Stimulated activated CD4-positive, alpha-beta T cell treated with anti-CD3 and anti-CD28 coated beads, Interleukin-4, amount 100 ng/mL, for 48 hours (primary cell): ENCODE measurements around the gene SMIM1.
A peak's percentile ranks its signal among the peaks of the same experiment; 100 is the strongest.
"Not testable (repeated sequence)": the region's sequence is repeated elsewhere in the genome, so short reads cannot be mapped to it uniquely, and the experiment has no call there.

Source experiments
- DNase-seq, 2 donors: peaks; one replicate each; pipeline ENCODE4 v3.0.0-alpha.2; 2020; ENCODE audit warnings: low read depth in 2 of 2

The SMIM1 gene

DNA sequence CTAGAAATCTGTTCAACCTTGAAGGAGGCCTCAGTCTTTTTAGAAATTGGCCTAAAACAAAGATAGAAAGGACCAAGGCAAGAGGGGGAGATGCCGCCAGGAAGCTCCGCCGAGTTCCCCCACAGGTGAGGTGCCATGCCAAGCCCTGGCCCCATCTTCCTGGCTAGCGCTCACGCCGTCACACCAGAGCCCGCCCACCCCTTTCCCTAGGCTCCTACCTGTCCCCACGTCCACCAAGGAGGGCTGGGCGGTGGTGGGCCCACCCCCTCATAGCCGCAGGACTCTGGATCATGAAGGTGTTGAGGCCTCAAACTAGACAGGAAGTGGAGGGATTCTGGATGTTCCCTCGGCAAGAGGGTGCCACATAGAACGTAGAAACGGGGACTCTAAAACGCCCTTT lies 35.8 kb upstream of the SMIM1 start:
- DNase-seq = no peak

DNA sequence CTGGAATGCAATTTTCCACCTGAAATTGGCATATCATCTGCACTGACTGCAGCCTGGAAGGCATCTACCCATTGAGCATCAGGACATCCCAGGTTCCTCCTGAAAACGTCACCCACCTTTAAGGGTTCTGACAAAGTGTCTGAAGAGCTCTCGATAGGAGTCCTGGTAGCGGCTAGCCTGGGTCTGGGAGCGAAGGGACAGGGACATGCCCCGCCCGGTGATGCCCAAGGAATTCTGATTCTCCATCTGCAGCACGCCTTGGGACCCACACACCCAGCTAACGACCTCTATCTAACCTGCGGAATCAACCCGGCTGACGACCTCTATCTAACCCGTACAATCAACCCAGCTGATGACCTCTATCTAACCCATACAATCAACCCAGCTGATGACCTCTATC lies 33.6 kb upstream of the SMIM1 start:
- DNase-seq = no peak

DNA sequence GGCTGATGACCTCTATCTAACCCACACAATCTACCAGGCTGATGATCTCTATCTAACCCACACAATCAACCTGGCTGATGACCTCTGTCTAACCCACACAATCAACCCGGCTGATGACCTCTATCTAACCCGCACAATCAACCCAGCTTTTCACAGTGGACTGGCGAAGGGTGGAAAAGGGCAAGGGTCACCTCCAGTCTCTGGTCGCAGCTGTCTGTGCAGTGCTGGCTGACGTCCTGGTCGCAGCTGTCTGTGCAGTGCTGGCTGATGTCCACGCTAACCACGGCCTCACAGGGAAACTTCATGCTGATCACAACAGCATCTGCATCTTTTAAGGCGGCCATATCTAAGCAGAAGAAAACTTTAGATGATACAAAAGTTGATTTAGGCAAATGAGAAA lies 32.5 kb upstream of the SMIM1 start:
- DNase-seq = no peak

DNA sequence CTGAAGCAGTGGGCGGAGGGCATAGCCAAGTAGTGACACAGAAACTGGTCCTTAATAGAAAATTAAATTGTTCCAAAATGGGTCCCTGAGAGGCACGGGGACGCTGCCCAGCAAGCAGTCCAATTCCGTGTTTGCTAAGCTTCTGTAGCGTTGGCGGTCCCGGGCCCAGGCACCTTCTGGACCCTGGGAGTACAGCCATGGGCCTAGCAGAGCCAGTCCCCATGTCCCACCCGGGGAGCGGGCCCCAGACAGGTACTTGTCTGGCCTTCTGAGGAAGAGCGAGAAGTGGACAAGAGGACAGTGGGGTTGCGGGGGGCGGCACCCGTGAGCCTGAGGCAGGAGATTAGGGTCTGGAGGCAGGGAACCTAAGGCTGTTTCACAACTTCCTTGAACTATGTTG lies 31.8 kb upstream of the SMIM1 start:
- no peak for DNase-seq

DNA sequence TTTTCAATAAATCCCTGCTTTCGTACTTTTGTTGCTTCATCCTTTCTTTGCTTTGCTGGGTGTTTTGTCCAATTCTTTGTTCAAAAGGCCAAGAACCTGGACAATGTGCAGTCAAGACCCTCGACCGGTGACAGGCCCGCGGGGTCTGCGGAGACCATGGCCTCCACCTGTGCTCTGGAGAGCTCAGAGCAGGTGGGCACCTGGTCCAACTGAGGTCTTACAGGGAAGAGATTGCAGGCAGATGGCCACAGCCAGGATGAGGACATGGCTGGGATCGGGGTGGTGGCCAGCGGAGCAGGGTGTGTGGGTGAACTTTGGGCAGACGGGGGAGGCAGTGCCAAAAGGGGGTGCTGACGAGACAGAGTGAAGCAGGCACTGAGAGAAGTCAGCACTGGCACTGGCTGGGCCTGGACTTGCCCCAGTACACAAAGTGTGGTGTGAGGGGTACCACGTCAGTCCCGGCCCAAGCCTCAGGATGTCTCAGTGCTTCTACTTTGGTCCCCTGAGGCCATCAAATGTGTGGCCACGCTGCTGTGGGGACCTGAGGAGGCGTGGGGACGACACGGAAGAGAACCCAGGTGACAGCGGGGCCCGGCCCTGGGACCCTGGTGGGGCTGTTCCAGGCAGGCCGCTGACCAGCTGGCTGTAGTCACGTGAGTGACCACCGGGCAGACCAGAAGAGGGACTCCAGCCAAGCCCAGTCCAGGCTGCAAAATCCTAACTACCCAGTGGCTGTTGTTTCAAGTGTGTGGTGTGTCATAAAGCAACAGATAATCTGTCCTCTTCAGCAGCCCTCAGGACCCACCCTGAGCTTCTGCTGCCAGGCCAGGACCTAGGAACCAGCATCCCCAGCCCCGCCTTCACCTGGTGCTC lies 30.7 kb upstream of the SMIM1 start:
- no peak for DNase-seq

DNA sequence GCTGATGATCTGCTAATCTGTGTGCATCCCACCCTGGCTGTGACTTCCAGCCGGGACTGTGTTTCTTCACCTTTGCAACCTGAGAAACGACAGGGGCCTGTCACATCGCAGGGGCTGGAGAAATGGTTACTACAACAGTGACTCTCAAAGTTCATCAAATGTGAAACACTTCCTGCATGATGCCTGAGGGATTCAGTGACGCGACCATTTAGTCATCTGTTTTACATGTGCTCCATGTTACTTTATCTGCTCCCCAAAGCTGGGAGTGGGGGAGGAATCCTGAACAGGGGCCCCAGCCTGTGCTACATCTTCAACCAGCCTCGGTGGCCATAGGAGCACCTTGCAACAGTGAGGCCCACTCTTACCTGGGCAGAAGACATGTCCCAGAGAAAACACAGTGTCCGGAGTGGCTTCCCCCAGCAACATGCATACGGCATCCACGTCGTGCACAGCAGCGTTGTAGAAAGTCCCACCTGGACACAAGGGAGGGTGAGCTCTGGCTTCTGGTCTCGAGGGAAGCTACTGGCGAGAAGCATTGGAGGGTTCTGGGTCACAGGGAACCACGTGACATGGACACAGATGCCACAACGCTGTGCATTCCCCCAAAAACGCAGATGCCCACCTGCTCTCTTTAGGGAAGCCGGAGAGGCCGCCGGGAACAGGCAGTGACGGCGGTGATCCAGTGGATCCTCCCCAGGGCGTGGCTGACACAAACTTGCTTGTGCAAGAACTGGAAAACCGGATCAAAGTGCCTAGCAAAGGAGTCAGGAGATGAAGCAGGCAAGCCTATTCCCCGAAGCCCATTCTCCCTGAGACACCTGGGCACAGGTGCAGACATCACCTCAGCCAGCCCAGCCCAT lies 29.9 kb upstream of the SMIM1 start:
- no peak for DNase-seq

DNA sequence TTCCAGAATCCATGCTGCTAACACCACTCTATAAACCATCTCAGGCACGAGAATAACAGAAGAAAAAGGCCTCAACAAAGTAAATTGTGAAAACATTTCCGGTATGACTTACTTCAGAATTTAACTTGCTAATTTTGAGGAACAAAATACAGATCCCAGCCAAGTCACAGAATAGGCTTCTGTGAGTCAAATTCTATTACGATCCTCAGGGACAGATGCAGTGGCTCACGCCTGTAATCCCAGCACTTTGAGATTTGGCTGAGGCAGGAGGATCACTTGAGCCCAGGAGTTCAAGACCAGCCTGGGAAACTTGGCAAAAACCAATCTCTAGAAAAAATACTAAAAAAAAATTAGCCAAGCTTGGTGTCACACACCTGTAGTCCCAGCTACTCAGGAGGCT lies 29.1 kb upstream of the SMIM1 start:
- DNase-seq = no peak

DNA sequence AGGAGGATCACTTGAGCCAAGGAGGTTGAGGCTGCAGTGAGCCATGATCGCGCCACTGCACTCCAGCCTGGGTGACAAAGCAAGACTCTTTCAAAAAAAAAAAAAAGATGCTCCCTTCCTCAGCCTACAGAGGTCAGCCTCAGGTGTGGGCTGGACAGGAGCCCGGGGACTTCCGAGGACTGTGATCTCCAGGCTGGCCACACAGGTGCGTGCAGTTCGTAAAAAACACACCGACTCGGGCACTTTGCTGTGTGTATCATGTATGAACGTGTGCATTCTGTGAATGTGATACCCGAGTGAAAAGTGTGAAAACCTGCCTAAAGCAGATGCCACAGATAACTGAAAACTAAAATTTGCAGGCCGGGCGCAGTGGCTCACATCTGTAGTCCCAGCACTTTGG lies 28.7 kb upstream of the SMIM1 start:
- no peak for DNase-seq

DNA sequence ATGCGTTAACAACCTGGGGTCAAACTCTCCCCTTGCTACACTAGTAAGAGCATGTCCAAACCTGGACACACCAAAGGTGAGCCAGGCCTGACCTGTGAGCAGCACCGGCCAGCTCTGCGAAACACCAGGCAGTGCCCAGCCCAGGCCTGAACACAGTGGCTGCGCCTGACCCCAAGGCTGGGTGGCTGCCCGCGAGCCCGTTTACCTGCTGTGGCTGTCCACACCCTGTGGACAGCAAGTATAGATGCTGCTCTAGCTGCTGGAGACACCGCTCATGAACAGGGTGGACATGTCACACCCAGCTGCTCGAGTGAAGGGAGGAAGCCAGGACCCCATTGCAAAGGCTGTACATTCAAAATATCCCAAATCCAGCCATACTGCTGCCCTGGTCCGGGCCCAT lies 27.9 kb upstream of the SMIM1 start:
- no peak for DNase-seq

DNA sequence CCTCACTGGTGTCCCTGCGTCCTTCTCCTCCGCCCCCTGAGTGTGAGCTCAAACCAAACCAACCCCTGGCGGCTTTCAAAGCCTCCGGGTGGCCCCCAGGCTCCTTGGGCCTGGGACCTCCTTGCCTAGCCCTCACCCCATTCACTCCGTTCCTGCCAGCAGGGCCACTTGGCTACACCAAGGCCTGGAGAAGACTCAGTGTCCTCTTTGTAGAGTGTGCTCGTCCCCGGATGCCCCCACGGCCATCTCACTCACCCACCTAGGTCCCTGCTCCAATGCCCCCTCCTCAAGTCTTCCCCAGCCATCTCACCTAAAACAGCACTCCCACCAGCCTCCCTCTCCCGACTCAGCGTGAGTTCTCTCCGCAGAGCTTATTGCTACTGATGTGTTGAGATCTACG lies 27.5 kb upstream of the SMIM1 start:
- no peak for DNase-seq

DNA sequence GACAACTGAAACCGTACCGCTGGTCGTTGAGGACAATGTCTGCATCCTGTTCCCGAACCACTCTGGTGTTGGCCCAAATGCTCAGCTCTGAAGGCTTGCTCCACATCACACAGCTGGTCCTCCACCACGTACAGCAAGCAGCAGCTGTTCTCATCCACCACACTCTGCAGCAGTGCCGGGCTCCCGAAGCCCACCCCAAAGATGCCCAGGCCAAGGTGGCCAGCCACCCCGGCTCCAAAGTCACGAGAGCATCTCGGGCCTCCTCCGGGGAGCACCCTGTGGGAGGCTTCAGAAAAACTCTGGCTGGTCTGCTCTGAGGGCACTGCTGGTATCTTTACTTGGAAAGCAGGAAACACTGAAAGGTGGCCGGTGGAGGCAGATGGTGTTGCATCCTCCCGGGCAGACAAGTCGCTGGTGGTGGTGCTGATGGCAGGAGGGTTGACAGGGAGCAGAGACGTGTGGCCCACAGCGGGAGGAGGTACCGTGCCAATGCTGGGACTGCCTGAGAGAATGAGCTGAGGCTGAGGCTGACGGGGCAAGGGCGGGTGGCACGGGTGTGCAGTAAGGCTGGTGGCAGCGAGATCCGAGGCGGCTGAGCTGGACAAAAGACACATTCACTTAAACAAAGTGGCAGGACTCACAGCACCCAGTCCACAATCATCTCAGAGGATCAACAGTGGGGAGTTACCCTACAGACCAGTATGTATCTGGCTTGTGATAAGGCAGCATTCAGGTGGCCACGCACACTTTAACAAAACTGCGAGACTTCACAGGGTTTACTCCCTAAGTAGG lies 26.8 kb upstream of the SMIM1 start:
- DNase-seq = no peak

DNA sequence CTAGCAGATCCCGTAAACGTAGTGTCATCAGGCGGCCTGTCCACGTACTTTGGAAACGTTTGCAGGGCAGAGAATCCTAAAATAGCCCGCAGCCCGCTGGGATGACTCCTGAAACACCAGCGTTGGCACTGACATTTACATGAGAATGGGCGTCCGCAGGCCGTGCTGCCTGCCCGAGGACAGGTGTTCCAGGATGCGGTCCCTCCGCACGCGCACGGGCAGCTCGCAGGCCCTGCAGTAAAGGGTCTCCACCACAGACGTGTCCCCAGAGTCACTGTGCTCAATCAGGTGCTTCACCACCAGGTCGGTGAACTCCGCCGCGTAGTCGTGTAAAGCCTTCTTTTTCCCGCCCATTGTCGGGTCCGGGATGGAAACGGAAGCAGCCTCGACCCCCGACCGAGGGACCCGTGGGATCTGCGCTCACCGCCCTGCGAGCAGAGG lies 26.1 kb upstream of the SMIM1 start:
- DNase-seq = no peak

DNA sequence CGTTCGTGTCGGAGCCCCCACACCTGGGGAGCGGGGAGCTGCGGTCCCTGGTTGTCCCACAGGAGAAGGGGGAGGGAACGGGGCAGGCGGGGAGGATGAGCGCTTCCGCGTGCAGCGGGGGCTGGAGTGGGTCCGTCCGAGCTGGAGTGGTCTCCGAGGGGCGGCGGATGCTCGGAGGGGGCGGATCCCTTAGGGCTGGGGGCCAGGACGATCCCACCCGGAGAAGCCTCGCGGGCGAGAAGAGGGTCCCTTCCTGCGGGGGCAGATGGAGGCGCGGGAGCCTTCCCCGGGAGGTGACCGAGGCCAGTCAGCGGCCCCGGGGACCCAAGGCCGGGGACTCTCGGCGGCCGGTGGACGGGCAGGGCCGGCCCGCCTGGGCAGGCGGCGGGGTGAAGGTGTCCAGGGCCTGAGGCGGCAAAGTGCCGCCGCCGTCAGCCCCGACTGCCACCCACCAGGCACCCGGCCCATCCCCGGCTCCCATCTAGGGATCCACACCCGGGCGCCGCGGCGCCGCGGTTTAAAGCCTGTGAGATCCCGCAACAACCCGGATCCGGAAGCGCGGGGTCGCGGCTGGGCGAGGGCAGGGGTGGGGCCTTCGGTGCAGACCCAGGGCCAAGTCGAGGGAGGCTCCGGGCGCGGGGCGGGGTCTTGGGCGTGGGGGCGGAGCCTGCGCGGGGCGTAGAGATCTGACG lies 25.6 kb upstream of the SMIM1 start:
- DNase-seq = peak; percentile 87 to 89

DNA sequence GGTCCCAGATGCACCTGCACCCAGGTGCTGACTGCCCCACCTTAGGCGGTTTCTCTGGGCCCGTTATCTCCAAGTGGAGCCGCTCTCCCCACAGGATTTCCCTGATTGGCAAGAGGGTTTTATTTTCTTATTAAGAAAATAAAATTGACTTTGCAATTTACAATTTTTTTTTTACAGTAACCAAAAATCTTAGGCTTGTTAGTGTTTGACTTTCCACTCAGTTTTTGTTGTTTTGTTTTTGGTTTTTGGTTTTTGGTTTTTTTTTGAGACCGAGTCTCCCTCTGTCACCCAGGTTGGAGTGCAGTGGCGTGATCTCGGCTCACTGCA lies 25.1 kb upstream of the SMIM1 start:
- no peak for DNase-seq

DNA sequence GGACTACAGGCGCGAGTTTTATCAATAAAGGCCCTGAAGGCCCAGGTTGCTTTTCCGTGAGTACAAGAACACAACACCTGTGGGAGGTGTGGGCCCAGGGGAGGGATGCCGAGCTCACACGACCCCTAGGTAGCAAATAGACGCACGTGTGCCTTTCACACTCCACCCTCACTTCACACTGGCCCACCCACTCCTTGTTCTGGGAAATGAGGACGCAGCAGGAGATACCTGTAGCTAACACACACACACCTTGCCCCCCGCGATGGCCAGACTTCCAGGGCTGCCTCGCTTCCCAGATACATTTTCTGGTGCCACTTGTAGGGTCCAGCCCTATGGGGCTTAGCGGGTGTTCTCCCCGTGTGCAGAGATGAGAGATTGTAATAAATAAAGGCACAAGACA lies 24.6 kb upstream of the SMIM1 start:
- no peak for DNase-seq

DNA sequence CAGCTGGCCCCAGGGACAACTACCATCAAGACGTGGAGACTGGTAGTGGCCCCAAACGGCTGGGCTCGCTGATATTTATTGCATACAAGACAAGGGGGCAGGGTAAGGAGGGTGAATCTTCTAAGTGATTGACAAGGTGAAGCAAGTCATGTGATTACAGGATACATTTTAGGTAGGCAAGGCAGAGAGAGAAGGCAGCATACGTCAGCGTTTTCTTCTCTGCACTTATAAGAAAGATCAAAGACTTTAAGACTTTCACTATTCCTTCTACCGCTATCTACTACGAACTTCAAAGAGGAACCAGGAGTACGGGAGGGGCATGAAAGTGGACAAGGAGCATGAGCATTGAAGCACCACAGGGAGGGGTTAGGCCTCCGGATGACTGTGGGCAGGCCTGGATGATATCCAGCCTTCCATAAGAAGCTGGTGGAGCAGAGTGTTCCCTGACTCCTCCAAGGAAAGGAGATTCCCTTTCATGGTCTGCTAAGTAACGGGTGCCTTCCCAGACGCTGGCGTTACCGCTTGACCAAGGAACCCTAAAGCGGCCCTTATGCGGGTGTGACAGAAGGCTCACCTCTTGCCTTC lies 24.1 kb upstream of the SMIM1 start:
- DNase-seq = not testable (repeated sequence)

DNA sequence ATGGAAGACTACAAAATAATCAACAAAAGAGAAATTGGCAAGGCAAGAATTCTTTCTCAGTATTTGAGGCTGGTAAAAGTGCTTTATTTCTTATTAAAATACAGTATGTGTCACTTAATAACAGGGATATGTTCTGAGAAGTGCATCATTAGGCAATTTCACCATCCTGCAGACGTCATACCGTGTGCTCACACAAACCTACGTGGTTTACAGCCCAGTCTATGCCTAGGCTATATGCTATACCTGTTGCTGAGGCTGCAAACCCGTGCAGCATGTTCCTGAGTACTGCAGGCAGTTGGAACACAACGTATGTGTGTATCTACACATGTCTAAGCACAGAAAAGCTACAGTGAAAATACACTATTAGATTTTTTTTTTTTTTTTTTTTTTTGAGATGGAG lies 23.0 kb upstream of the SMIM1 start:
- DNase-seq = no peak

DNA sequence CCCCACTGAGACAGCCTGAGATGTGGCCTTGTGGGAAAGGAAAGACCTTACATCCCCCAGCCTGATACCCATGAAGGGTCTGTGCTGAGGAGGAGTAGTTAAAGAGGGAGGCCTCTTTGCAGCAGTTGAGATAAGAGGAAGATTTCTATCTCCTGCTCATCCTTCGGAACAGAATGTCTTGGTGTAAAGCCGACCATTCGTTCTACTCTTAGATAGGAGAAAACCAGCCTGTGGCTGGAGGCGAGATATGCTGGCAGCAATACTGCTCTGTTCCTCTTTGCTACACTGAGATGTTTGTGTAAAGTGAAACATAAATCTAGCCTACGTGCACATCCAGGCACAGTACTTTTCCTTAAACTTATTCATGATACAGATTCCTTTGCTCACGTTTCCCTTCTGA lies 21.8 kb upstream of the SMIM1 start:
- DNase-seq = no peak

DNA sequence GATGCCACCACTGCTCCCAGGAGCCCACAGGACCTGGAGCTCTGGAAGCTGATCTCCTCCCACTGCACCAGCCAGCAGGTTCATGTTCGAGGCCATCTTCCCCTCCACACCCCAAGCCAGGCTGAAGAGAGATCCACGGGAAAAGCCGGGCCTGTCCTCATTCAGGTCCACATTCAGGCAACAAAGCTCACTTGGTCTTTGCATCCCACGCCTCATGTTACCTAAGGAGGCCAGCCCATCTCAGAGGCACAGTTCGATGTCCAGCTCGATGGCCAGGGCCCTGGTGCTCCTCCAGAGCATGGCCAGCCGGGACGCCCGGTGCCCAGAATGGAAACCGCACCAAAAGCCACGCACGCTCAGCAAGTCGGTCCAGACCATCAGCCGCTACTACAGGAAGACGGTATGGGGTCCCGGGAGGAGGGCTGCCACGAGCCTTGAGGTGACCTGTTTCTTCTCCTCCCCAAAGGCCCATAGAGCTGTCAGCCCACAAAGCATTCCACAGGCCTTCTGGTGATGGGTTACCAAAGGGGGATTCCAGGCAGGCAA lies 20.1 kb upstream of the SMIM1 start, which contains the start of gene CCDC27:
CCDC27 (plus strand) TSS at position 51 of the 546 bp plus-strand sequence; CDS start at position 83, 32 bp downstream.
- DNase-seq = no peak

DNA sequence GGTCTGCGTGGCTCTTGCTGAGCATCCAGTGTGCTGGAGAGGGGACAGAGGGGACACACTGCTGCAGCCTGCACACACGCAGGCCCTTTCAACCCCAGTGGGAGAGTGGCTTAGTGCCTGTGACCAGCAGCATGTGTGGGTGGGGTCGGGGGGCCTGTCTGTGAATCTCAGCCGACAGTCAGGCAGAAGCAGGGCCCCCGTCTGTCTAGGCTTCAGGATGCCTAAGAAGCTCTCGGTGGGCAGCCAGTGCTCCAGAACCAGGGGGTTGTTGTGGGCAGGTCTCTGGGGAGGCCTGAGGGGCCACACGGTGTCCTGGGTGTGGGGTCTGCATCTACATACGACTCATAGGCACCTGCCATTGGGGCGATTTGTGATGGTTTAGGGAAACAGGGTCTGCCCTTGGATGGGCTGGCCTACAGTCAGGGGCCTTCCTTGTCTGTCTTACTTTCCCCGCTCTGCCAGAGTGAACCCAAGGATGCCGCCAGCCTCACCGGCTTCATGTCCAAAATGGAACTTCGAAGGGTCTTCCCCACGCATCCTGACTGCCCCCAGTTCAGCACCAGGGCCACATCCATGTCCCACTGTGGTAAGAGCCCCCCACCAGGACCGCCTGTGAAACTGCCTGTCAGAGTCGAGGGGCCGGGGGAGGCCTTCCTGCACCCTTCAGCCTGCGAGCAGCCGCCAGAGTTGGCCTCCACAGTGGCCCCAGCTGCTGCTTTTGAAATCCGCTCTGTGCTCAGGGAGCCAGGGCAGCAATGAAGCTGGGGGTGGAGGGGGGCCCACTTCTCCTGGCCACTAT lies 18.7 kb upstream of the SMIM1 start:
- DNase-seq = no peak
